Kidney epithelial cell (primary cell): ENCODE measurements around the gene RYR1. TPM values are rescaled to one million over a fixed set of nuclear protein-coding genes. Genes with fewer than 3 reads are reported as not detected.
"Not testable (repeated sequence)": the region's sequence is repeated elsewhere in the genome, so short reads cannot be mapped to it uniquely, and the experiment has no call there.

ENCODE experiments used
- DNase-seq: peaks from one replicate; pipeline ENCODE4 v3.0.0-alpha.2; 2010; ENCODE audit warnings: low read depth
- H3K27me3 ChIP-seq: 2 replicates; pipeline ENCODE4 v1.6.0; 2011; ENCODE audit warnings: low read length; ENCODE audit not compliant: control insufficient read depth, insufficient read depth
- H3K36me3 ChIP-seq: 2 replicates; pipeline ENCODE4 v1.5.1; 2011; ENCODE audit warnings: low read length; ENCODE audit not compliant: control insufficient read depth, insufficient read depth
- H3K4me3 ChIP-seq: 2 replicates; pipeline ENCODE4 v1.5.1; 2011; ENCODE audit warnings: low read depth, mild to moderate bottlenecking, control low read depth, low read length
- CTCF ChIP-seq: IDR thresholded peaks from 2 replicates; pipeline ENCODE4 v1.5.1; 2011; ENCODE audit warnings: mild to moderate bottlenecking, moderate library complexity, low read length, control low read depth, inconsistent platforms; ENCODE audit not compliant: insufficient read depth, poor library complexity, severe bottlenecking
- total RNA-seq: library from RNA; depleted of rRNA; stranded (reverse); fragments of >200 nt; gene quantifications from 2 replicates; pipeline ENCODE4 v1.2.3, GENCODE V29; 2015

RYR1 gene
- total RNA-seq, 1 donor from 2014 or later = 0.17 TPM

- Histone ChIP-seq H3K4me3 (no peak overlapping the region), H3K36me3 (no peaks in the 10 kb centered on the region), H3K27me3 (no peaks in the 10 kb centered on the region)
- no peak for DNase-seq
- TF ChIP-seq CTCF = no peak
Measured at GRCh38 chr19:38404858-38405257, 28.6 kb upstream of the RYR1 start.

- no peak for TF ChIP-seq CTCF
- Histone ChIP-seq H3K36me3 (no peaks in the 10 kb centered on the region), H3K4me3 (no peak overlapping the region), H3K27me3 (no peaks in the 10 kb centered on the region)
- no peak for DNase-seq
Measured at GRCh38 chr19:38405276-38405675, 28.2 kb upstream of the RYR1 start.

GRCh38 chr19:38409631-38410133, 23.8 kb upstream of the RYR1 start:
- Histone ChIP-seq H3K4me3 (no peak overlapping the region), H3K36me3 (no peaks in the 10 kb centered on the region), H3K27me3 (peaks cover 11% of the 10 kb centered on the region)
- DNase-seq = no peak
- TF ChIP-seq CTCF = no peak

- DNase-seq, H3K4me3 ChIP-seq, H3K36me3 ChIP-seq: not testable (repeated sequence)
- H3K27me3 ChIP-seq = peaks cover 11% of the 10 kb centered on the region
Measured at GRCh38 chr19:38410407-38410806, 23.1 kb upstream of the RYR1 start.

- no peak for DNase-seq
- no peak for TF ChIP-seq CTCF
- Histone ChIP-seq H3K4me3 (no peak overlapping the region), H3K36me3 (no peaks in the 10 kb centered on the region), H3K27me3 (peaks cover 11% of the 10 kb centered on the region)
Measured at GRCh38 chr19:38411041-38411712, 22.3 kb upstream of the RYR1 start.

- H3K4me3 ChIP-seq, DNase-seq, H3K36me3 ChIP-seq: not testable (repeated sequence)
- H3K27me3 ChIP-seq = peaks cover 12% of the 10 kb centered on the region
Measured at GRCh38 chr19:38411898-38412297, 21.6 kb upstream of the RYR1 start.

GRCh38 chr19:38412491-38412890, 21.0 kb upstream of the RYR1 start:
- Histone ChIP-seq H3K36me3 (no peaks in the 10 kb centered on the region), H3K27me3 (peaks cover 18% of the 10 kb centered on the region), H3K4me3 (no peak overlapping the region)
- no peak for DNase-seq
- TF ChIP-seq CTCF = no peak
